GF-D8 (cell line): ENCODE measurements around the gene USP3.
A peak's percentile ranks its signal among the peaks of the same experiment; 100 is the strongest.

Experiments
- DNase-seq: peaks from one replicate; lab custom pipeline; 2025; lab: John Stamatoyannopoulos, UW

USP3 gene

GRCh38 chr15:63593705-63594671 is 89.6 kb downstream of the USP3 start:
- DNase-seq: no peak

DNA sequence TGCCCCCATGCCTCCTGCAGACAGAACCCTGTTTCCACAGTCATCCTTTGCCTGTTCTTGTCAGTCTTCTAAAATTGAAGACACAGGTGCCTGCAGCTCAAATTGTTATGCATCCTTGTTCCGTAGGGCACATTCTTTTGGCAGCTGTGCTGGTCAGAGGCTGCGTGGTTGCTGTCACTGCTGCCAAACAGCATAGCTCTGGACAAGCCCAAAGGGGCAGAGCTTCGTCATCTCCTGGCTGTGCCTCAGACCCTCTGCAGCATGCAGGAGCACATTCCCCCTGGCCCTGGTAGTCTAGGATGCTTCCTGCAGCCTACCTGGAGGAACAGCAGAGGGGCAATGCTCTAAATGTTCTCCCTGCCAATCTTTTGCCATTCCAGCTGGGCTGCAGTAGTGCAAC is 90.7 kb downstream of the USP3 start:
- no peak for DNase-seq

DNA sequence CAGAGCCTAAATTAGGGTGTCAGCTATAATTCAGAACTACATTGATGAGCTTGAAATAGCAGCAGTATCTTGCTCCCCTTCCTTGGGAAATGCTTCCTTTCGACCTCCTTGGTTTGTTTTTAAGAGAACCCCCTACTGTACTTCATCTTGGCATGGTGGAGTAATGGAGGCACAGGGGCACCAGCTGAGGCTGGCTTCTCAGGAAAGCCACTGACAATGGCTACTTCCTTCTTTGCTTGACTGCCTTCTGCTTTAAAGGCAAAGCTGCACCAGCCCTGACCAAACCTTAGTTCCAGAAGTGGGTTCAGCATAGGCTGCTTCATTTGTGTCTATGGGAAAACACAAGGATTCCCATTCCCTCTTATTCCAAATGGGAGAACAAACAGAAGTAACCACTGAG is 91.3 kb downstream of the USP3 start:
- no peak for DNase-seq

DNA sequence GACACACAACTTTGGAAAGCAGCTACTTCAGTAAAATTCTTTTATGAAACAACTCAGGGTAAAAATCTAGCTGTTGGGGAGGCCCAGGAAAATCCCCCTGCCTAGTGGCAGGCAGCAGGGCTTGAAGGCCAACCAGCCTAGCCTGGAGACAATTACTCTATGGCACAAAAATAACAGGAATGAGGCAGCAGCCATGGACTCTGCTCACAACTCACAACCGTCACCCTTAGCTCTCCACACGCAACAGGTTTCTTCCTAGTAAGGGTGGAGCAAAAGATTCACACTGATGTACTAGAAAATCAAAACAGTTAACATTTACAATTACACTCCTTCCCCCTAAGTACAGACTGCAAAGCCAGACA is 92.3 kb downstream of the USP3 start:
- DNase-seq: no peak

DNA sequence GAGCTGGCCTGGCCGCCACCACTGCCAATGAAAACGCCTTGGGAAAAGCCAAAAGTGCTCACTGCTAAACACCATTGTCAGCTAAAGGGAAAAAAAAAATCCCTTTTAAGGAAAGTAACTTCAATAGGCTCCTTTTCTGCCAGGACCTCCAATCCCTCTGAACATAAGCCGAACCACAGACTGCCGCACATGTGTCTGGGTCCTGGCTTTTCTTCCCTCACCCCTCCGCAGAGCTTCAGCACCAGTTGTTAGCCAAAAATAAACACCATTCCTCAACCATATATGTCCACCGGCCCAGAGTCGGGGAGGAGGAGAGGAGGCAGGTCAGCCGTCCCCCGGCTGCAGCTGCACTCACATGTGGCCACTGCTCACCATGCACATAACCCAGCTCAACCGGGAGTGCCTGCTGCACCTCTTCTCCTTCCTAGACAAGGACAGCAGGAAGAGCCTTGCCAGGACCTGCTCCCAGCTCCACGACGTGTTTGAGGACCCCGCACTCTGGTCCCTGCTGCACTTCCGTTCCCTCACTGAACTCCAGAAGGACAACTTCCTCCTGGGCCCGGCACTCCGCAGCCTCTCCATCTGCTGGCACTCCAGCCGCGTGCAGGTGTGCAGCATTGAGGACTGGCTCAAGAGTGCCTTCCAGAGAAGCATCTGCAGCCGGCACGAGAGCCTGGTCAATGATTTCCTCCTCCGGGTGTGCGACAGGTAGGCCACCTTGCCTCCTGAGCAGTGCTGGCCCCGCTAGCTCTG is 92.8 kb downstream of the USP3 start, which contains the start of gene FBXL22:
TSS of gene FBXL22 (plus strand) at position 350 of the 753 bp plus-strand sequence. CDS start at position 356, 6 bp downstream.
- DNase-seq: no peak

DNA sequence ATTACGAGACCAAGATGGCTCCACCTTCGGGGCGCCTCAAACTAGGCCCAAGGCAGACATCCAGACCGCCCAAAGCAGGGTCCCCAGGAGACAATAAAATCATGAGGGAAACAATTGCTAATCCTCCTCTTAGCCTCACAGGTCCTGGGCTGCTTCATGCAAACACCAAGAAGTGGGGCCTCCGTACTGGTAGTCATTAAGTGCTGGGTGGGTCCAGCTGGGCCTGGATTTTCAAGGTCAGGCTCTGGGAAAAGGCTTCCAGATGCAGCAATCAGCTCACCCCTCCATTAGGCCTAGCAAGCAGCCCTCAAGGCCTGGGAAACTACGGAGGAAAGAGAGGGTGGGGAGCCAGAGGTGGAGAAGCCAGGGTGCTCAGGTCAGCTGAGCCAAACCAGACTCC is 93.4 kb downstream of the USP3 start:
- DNase-seq: no peak

DNA sequence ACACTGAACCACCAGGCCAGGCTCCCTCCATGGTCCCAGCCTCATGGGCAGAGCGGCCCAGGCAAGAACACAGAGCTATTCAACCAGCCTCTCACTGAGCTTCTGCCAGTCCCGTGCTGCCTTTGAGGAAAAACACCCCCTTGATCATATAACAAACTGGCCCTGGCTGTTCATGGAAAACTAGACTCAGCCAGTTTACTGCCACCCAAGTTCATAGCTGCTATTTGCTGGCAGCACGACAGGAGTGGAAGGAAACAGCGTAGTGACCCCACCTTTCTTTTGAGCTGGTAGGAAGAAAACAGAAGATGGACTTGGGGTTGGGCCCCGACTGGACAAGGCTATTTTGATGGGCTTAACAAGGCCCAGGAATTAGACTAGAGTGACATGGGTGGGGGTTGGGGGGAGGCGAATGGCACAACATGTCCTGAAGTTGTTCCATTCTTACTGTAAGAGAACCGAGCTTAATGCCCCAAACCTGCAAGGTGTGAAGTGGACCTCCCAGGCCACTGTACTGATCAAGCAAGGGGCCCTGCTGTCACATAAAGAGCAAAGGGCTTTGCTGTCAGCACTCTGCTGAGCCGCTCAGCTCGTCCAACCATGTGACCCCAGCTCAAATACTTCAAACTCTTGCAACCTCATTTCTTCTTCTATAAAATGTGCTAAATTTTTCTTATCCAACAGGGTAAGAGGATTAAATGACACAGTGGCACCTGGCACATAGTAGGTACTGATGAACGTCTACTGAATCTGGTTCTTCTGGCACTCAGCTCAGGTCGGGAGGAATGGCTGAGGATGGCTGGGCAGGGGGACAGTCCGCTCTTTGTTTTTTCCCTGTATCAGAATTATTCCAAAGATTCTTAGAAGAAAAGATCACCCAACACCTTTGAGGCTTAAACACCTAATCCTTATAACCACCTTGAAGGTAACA is 94.3 kb downstream of the USP3 start:
- DNase-seq: no peak

DNA sequence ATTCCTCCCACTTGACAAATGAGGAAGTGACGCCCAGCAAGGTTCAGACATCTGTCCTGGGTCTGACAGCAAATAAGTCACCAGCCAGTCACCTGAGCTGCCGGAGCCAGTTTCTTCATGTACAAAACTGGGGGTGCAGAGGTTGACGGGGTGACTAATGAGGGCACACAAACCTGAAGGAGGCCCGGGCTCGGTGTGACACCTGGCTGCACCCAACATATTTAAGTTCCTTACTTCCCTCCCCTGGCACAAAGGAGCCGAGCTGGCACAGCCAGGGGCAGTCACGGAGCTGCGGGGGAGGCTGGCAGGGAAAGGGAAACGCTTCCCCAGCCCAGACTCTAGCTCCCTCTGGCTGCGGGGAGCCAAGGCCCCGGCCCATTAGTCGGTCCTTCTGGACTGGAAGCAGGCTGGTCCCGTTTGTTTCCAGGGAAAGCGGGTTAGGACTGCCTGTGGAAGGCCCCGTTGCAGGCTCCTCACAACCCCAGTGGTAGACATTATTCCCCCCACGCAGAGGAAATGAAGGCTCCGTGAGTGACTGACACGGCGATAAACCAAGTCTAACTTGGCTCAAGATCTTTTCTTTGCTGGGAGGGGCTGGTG is 95.1 kb downstream of the USP3 start:
- DNase-seq: peak; percentile 13

DNA sequence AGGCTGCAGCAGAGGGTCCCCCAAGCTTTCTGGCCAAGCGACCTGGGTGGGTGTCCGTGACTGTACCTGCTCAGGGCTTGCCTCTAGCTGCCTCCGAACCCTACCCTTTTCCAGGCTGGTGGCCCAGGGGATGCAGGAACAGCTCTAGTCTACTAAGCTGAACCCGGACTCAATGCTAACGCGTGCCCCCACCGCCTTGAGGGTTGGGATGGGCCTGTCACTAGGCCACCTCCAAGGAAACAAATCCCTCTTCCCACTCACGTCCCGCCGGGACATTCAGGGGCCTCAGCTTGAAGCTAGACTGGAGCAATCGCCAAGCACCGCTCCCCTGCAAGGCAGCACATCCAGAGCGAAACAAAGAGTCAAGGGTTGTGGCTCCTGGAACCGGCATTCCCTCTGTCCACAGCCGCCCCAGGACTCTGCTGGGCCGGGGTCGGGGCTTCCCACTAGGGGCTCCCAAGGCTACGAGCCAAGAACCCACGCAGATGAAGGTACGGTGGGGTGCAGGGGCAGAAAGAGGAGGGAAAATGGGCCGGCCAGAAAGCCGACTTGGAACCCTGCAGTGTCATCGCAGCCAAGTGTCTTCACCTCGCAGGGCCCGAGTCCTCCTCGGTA is 95.7 kb downstream of the USP3 start:
- DNase-seq: no peak

DNA sequence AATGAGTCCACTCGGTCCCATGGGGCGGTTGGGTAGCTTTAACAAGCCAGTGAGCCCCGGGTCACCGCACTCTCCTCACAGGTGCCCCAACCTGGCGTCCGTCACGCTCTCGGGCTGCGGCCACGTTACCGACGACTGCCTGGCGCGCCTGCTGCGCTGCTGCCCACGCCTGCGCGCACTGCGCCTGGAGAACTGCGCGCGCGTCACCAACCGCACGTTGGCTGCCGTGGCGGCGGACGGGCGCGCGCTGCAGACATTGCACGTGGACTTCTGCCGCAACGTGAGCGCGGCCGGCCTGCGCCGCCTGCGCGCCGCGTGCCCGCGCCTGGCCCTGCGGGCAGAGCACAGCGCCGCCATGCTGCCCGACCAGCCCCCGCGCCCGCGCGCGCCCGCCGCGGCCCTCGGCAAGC is 96.2 kb downstream of the USP3 start:
- DNase-seq: peak; percentile 51

GRCh38 chr15:63601026-63601703 is 96.8 kb downstream of the USP3 start:
- DNase-seq: no peak

DNA sequence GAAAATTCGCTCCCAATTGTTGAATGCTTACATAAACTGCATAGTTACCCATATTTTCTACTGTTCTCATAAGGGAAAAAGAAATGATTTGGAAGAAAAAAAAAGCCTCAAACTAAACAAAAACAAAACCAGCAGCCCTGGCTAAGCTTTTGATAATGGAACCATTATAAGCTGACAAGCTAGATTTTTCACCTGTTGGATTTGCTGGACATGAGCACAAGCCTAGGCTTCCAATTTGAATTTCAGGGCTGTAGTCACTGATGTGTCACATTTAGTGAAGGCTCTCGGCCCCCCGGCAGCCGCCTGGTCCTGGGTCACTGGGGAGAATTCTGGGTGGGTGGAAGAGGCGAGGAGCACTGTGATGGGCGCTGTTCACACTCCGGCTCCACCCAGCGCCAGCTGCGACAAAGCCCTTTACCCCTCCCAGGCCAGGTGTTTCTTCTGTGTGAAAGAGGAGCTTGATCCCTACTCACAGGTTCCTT is 97.4 kb downstream of the USP3 start:
- no peak for DNase-seq

DNA sequence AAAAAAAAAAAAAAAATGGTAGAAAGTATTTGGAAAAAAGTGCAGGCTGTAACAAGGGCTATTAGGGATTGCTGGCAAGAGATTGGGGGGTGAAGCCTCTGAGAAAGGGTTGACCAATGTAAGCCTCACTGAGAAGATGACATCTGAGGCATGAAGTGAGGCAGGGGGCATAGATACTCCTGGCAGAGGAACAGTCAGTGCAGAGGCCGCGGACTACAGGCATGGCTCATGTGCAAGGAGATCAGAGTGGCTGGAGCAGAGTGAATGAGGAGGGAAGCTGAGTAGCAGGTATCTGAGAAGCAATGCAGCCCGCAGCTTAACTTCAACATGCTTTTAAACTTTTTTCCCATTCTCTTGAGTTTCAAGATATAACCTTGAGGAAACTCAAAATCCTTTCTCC is 98.2 kb downstream of the USP3 start:
- DNase-seq: no peak

- DNase-seq: no peak
Observed at GRCh38 chr15:63603516-63603915, 99.1 kb downstream of the USP3 start.

- no peak for DNase-seq
Observed at GRCh38 chr15:63604281-63604680, 99.9 kb downstream of the USP3 start.

DNA sequence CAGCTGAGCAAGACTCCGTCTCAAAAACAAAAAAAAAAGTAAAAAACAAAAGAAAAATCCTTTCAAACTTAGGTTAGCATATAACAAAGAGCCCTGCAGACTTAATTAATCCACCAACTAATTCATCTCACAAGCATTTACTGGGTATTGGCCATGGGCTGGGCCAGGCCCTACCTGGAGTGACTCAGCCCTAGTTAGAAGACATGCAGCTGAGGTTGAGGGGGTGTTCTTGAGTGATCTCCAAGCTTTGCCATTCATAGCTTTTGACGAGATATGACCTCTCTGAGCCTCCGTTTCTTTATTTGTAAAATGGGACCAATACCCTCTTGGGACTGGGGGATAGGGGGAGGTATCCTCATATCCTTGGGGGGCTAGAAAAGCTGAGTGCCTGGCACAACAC is 100.6 kb downstream of the USP3 start:
- no peak for DNase-seq

GRCh38 chr15:63605816-63606215 is 101.4 kb downstream of the USP3 start:
- DNase-seq: peak; percentile 7

- DNase-seq: no peak
Observed at GRCh38 chr15:63606308-63606707, 101.9 kb downstream of the USP3 start.

GRCh38 chr15:63608989-63609388 is 104.6 kb downstream of the USP3 start:
- no peak for DNase-seq

DNA sequence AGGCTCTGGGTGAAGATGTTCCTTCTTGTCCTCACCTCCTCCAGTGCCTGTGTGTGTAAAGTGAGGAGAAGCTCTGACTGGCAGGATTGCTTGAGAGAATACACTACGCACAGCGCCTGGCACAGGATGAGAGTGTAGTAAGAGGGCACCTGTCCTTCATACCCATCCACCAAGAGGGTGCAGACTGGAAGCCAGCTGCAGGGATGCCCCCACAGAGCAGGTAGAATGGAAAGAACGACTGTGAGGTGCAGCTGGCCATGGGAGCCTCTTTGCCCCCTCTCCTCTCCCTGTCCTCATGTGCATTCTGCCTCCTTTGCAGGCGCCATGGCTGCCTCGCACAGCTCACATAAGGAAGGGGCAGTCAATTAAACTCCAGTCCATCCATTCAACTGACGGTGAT is 105.1 kb downstream of the USP3 start:
- DNase-seq: no peak
